GM12891 (cell line): Measurements from ENCODE around the gene MAP3K20.

ENCODE experiments used
- PAX5 ChIP-seq: IDR thresholded peaks from 2 replicates; pipeline ENCODE4 v1.6.1; 2011; ENCODE audit warnings: low read length, moderate library complexity, mild to moderate bottlenecking; ENCODE audit not compliant: insufficient read depth, severe bottlenecking
- POLR2A ChIP-seq: IDR thresholded peaks from 2 replicates; pipeline ENCODE4 v1.6.1; 2011; ENCODE audit warnings: low read depth, low read length, control low read depth
- POLR2AphosphoS5 ChIP-seq: IDR thresholded peaks from 2 replicates; pipeline ENCODE4 v1.6.1; 2011; ENCODE audit warnings: low read depth, low read length, control low read depth
- POU2F2 ChIP-seq: IDR thresholded peaks from 2 replicates; pipeline ENCODE4 v1.6.1; 2011; ENCODE audit warnings: low read depth, mild to moderate bottlenecking, control low read depth, low read length, moderate library complexity
- SPI1 ChIP-seq: IDR thresholded peaks from 2 replicates; pipeline ENCODE4 v1.6.1; 2011; ENCODE audit warnings: low read depth, low read length, control low read depth
- TAF1 ChIP-seq: IDR thresholded peaks from 2 replicates; pipeline ENCODE4 v1.6.1; 2011; ENCODE audit warnings: low read depth, low read length, control low read depth

DNA sequence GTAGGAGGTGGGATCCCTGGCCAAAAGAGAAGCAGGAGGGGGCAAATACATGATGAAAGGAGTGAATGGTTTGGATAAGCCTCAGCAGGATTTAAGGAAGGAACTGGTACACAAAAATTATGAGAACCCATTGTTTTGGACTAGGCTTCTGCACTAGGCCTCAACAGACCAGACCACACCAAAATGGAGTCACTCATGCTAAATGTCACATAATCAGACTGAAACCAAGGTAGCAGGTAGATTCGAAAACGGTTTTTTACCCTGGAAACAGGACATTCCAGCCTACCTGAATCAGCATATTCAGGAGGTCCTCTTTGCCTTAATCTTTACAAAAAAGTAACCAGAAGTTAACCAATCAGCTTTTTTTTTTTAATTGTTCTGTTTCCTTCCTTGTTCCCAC is 229.7 kb downstream of the MAP3K20 start:
- no peak for TF ChIP-seq POLR2AphosphoS5
- no peak for TF ChIP-seq TAF1
- no peak for TF ChIP-seq POLR2A
- TF ChIP-seq POU2F2 = no peak
- no peak for TF ChIP-seq PAX5
- no peak for TF ChIP-seq SPI1
